Midbrain (tissue), 1 donor: Measurements from ENCODE around the gene ICAM4.
A peak's percentile ranks its signal among the peaks of the same experiment; 100 is the strongest.
"Not testable (repeated sequence)": the region's sequence is repeated elsewhere in the genome, so short reads cannot be mapped to it uniquely, and the experiment has no call there.

Experiments
- DNase-seq: peaks from one replicate; lab custom pipeline; 2025; lab: John Stamatoyannopoulos, UW

The ICAM4 gene

DNA sequence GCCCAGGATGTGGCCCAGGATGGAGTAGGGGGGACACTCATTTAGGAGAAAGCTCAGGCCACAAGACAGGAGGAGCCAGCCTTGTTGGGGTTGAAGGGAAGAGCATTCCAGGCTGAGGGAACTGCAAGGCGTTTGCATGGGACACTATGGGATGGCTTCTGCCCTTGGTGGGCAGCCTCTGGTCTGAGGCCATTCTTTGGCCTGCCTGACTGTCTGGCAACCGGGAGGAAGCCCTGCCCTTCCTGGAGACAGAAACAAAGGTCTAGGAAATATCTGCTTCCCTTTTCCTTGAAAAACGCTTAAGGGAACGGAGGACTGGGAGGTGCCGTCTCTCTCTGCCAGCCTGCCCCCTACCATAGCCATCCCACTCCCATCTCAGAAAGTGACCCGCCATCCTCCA is 18.7 kb upstream of the ICAM4 start:
- DNase-seq, result no peak

- peak; percentile 67 for DNase-seq
Observed at GRCh38 chr19:10269333-10270179, 17.2 kb upstream of the ICAM4 start.

- DNase-seq, result no peak
Observed at GRCh38 chr19:10270180-10270615, 16.6 kb upstream of the ICAM4 start.

GRCh38 chr19:10270616-10271394 is 15.9 kb upstream of the ICAM4 start, which contains the start of gene ICAM1:
ICAM1 (plus strand) TSS chr19:10271120; CDS start chr19:10271160, 40 bp downstream.
- no peak for DNase-seq

DNA sequence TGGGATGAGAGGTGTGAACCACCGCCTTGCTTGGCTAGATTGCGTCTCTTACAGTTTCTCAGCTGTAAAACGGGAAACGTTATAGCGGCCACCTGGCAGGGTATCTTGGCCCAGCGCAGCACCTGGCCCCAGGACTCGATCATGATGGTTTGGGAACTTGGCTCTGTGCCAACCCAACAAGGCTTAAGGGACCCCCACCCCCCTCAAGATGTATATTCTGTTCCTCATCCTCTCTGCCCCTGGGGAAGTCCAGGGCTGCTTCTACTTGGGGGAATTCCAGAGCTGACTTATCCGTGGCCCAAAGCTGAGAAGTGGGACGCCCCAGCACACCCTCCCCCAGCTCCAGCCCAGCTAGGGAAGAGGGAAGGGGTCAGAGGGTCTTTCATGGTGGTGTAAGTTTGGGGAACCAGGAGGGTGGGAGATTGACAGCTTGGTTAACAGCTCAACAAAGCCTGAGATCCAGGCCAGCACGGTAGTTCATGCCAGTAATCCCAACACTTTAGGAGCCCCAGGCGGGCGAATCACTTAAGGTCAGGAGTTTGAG is 15.1 kb upstream of the ICAM4 start:
- no peak for DNase-seq

DNA sequence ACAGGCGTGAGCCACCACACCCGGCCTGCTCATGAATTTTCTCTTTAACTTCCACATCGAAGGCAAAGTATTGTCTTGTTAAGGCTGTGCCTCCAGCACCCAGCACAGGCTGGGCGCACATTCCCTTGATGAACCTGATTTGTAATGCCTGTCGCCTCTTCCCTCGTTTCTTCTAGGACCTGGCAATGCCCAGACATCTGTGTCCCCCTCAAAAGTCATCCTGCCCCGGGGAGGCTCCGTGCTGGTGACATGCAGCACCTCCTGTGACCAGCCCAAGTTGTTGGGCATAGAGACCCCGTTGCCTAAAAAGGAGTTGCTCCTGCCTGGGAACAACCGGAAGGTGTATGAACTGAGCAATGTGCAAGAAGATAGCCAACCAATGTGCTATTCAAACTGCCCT is 12.2 kb upstream of the ICAM4 start:
- no peak for DNase-seq

- DNase-seq, result no peak
Observed at GRCh38 chr19:10277795-10278589, 8.8 kb upstream of the ICAM4 start.

DNA sequence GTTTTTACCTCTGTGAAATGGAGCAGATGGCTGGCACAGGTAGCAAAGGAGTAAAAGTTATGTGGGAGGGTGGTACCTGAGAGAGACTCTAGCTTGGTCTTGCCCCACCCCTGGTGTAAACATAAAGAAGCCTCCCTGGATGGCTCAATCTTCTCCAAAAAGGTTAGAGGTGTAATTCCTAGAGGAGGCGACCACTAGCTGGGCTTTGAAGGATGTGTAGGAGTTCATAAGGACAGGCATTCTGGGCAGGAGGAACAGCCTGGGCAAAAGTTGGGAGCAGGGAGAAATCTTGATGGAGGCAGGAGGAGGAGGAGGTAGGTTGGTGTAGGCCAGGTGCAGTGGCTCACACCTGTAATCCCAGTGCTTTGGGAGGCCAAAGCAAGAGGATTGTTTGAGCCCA is 7.8 kb upstream of the ICAM4 start:
- DNase-seq, result no peak

GRCh38 chr19:10279737-10280442 is 6.9 kb upstream of the ICAM4 start:
- DNase-seq, result no peak

DNA sequence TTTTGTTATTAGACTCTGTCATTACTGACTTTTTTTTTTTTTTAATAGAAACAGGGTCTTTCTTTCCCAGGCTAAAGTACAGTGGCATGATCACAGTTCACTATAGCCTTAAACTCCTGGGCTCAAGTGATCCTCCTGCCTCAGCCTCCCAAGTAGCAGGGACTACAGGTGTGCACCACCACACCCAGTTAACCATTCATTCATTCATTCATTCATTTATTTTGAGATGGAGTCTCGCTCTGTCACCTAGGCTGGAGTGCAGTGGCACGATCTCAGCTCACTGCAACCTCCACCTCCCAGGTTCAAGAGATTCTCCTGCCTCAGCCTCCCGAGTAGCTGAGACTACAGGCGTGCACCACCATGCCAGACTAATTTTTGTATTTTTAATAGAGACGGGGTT is 4.7 kb upstream of the ICAM4 start:
- DNase-seq, result not testable (repeated sequence)

DNA sequence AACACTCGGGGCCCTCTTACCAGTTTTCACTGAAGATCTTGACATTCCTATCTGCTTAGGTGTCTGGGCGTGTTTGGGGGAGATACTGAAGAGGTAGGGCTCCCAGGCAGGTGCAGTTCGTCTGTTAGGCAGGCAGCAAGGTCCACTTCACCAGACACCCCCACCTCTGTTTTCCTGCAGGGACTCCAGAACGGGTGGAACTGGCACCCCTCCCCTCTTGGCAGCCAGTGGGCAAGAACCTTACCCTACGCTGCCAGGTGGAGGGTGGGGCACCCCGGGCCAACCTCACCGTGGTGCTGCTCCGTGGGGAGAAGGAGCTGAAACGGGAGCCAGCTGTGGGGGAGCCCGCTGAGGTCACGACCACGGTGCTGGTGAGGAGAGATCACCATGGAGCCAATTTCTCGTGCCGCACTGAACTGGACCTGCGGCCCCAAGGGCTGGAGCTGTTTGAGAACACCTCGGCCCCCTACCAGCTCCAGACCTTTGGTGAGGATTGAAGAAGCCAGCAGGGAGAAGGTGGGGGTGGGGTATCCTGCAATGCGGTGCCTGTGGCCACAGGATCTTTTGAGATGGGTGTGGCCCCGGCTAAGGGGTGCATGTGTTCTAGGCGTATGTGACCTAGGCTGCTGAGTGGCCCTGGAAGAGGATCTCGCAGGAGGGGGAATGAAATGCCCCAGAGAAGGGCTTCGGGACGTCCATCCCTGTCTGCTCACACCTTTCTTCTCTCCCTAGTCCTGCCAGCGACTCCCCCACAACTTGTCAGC is 3.3 kb upstream of the ICAM4 start:
- DNase-seq, result no peak

DNA sequence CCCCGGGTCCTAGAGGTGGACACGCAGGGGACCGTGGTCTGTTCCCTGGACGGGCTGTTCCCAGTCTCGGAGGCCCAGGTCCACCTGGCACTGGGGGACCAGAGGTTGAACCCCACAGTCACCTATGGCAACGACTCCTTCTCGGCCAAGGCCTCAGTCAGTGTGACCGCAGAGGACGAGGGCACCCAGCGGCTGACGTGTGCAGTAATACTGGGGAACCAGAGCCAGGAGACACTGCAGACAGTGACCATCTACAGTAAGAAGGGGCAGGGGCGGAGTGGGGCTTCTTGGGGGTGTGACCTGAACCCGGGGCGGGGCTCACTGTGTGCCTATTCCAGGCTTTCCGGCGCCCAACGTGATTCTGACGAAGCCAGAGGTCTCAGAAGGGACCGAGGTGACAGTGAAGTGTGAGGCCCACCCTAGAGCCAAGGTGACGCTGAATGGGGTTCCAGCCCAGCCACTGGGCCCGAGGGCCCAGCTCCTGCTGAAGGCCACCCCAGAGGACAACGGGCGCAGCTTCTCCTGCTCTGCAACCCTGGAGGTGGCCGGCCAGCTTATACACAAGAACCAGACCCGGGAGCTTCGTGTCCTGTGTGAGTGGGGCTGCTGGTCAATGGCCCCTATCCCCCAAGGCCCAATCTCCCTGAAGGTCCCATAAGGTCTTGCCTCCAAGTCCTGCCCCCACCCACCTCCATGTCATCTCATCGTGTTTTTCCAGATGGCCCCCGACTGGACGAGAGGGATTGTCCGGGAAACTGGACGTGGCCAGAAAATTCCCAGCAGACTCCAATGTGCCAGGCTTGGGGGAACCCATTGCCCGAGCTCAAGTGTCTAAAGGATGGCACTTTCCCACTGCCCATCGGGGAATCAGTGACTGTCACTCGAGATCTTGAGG is 2.4 kb upstream of the ICAM4 start:
- DNase-seq, result no peak

- no peak for DNase-seq
Observed at GRCh38 chr19:10284960-10285278, 1.8 kb upstream of the ICAM4 start.

GRCh38 chr19:10285393-10285792 is 1.4 kb upstream of the ICAM4 start:
- no peak for DNase-seq

GRCh38 chr19:10288662-10289166 is 2.0 kb downstream of the ICAM4 start:
- no peak for DNase-seq

DNA sequence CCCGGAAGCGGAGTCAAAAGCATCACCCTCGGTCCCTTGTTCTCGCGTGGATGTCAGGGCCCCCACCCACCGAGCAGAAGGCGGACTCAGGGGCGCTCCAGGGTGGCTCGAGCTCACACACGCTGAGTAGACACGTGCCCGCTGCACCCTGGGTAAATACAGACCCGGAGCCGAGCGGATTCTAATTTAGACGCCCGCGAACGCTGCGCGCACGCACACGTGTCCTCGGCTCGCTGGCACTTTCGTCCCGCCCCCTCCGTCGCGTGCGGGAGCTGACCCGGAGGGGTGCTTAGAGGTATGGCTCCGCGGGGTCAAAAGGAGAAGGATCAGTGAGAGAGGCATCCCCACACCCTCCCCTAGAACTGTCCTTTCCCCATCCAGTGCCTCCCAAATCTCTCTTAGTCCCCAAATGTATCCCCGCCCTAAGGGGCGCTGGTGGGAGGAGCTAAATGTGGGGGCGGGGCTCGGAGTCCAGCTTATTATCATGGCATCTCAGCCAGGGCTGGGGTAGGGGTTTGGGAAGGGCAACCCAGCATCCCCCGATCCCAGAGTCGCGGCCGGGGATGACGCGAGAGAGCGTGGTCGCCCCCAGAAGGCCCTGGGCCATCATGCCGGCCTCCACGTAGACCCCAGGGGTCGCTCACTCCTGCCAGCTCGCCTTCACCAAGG is 2.5 kb downstream of the ICAM4 start:
- no peak for DNase-seq

DNA sequence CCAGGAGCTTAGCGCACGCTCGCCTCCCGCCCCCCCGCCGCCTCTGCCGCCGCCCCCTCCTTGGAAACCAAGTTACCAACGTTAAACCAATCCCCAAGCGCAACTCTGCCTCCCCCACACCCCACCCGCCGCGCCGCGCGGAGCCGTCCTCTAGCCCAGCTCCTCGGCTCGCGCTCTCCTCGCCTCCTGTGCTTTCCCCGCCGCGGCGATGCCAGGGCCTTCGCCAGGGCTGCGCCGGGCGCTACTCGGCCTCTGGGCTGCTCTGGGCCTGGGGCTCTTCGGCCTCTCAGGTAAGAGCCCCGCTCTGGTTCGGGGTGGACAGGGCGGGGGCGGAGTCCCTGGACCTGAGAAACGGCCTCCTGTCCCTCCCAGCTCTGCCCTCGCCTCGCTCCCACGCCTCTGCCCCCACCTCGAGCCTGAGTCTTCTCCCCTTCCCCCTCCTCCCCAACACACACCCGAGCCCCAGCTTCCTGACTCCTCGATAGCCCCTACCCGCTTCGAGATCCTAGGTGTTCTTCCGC is 3.1 kb downstream of the ICAM4 start, which contains the start of gene ICAM5:
Gene ICAM5, plus strand, starts transcription at position 117 of the 521 bp plus-strand sequence. Its CDS starts 92 bp downstream, at position 209.
- no peak for DNase-seq

DNA sequence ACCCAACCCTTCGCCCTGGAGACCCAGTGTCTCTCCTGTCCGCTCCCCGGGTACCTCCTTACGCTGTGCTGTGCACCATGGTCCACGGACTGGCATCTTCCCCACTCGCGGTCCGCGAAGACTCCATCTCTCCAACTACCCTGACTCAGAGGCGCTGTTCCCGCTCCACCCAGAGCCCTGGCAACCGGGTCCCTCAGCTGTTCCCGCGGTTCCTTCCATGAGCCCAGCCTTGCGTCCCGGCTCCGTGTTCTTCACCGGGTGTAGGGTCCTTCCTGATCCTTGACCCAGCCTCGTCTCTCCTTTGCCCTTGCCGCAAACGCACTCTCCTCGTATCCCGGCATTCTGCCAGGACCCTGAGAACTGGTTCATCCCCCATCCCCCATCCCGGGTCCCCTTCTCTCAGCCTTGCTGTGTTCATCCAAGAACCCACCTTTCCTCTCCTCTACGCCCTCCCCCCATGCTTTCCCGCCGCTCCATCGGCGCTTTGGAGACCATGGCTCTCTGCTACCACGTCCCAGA is 3.7 kb downstream of the ICAM4 start:
- no peak for DNase-seq
